ENCODE data around the gene AP2A2. TPM values are rescaled to one million over a fixed set of nuclear protein-coding genes. Genes with fewer than 3 reads are reported as not detected.

Gene AP2A2
- total RNA-seq, 4 donors from 2014 or later: 33.6 to 76.6 (median 46.4) TPM

DNA sequence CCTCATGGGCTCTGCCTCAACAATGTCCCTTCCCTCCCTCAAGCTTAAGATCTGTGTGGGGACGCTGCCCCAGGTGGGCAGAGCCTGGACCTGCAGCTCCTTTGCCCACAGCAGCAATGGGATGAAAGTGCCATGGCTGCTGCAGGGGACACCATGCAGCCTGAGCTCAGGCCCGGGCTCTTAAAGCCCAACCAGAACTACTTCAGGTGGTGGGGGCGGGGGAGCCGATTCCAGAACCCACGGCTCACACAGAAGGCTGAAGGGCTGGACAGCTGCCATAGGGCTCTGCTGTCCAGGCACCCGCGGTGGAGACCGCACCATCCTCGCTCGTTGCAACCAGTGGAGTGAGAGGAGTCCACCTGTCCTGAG lies 27.5 kb upstream of the AP2A2 start:
- H3K4me3 ChIP-seq (ENCODE audit: low read depth, poor library complexity, severe bottlenecking): no peak overlapping the region
- TF ChIP-seq POLR2A (IDR thresholded peaks at IDR 0.05): no peak
- TF ChIP-seq, protein P1, sequence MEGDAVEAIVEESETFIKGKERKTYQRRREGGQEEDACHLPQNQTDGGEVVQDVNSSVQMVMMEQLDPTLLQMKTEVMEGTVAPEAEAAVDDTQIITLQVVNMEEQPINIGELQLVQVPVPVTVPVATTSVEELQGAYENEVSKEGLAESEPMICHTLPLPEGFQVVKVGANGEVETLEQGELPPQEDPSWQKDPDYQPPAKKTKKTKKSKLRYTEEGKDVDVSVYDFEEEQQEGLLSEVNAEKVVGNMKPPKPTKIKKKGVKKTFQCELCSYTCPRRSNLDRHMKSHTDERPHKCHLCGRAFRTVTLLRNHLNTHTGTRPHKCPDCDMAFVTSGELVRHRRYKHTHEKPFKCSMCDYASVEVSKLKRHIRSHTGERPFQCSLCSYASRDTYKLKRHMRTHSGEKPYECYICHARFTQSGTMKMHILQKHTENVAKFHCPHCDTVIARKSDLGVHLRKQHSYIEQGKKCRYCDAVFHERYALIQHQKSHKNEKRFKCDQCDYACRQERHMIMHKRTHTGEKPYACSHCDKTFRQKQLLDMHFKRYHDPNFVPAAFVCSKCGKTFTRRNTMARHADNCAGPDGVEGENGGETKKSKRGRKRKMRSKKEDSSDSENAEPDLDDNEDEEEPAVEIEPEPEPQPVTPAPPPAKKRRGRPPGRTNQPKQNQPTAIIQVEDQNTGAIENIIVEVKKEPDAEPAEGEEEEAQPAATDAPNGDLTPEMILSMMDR (IDR thresholded peaks at IDR 0.05): no peak
- DNase-seq (ENCODE audit: low spot score in 2 of 2): no peak
- intact Hi-C loops (cut with DNase I; ENCODE audit: low total_unique reads): no loop called here
- 71 to 75% methylated on average over 9 to 10 of the region's 10 CpGs for whole genome bisulfite sequencing, 2 donors

DNA sequence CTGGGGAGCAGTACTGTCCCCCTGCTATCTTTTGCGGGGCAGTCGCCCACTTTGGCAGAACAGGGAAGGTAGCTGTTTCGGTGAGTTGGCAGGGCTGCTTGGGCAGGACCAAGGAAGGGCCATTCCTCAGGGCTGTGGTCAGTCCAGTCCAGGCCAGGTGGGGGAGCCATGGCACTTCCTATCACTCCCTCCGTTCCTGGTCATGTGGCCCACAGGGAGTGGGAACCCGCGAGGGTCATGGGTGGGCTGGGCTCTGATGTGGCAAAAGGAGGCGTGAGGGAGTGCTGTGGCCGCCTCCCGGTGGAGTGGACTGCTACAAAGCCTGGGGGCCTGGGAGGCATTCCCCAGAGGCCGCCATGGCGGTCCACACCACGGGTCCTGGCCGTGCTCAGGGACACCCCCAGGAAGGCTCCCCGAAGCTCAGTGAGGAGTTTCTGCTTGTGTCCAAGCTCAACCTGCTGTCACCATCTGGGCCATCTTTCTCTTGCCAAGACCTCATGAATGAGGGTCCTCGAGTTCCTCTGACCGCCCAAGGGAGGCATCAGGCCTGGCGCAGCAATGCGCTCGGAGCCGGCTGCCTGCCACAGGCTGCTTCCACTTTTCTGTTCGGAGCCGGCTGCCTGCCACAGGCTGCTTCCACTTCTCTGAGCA lies 27.0 kb upstream of the AP2A2 start:
- TF ChIP-seq, protein P1 (IDR thresholded peaks at IDR 0.05): no peak
- TF ChIP-seq POLR2A (IDR thresholded peaks at IDR 0.05): no peak
- no peak for DNase-seq (ENCODE audit: low spot score in 2 of 2)
- H3K4me3 ChIP-seq (ENCODE audit: low read depth, poor library complexity, severe bottlenecking): no peak overlapping the region
- intact Hi-C loops (cut with DNase I; ENCODE audit: low total_unique reads): no loop called here
- WGBS, 2 donors: 91 to 95% methylated on average over 21 to 22 of the region's 22 CpGs

DNA sequence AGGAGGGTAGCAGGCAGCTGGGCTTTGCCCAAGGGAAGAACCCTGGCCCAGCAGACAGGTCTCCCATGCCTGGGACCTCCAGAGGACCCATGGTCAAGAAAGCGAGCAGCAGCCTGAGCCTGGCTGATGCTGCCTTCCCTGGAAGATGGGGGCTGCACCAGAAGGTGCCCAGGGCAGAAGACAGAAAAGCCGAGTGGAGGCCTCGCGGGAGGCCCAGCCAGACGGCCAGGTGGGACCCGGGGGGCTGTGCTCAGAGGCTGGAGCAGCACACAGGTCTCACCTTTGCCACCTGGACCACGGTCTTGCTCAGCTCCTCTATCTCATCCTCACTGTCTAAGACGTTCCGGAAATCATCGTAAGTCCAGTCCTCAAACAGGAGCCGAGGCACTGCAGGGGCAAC lies 25.9 kb upstream of the AP2A2 start:
- intact Hi-C loops (cut with DNase I; ENCODE audit: low total_unique reads): no loop called here
- no peak overlapping the region for H3K4me3 ChIP-seq (ENCODE audit: low read depth, poor library complexity, severe bottlenecking)
- DNase-seq (ENCODE audit: low spot score in 2 of 2): no peak
- no peak for TF ChIP-seq POLR2A (IDR thresholded peaks at IDR 0.05)
- TF ChIP-seq, protein P1 (IDR thresholded peaks at IDR 0.05): no peak
- 95 to 97% methylated on average over 11 of the region's 11 CpGs for WGBS, 2 donors

DNA sequence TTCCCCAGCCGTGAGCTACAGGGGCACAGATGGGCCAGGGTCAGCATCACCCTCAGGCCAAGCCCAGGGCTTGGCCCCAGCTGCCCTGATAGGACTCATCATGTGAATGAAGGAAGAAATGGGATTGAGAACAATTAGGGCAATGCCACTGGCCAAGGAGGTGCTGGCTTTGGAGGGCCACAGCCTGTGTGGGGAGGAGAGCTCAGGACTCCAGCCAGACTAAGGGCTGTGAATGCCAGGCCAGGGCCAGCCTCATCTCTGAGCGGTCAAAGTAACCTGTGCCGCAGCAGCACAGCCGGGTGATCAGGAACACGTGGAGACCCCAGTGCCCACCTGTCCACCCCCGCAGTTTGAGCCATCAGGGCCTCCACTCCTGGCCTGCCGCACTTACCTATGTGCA lies 25.1 kb upstream of the AP2A2 start:
- H3K4me3 ChIP-seq (ENCODE audit: low read depth, poor library complexity, severe bottlenecking): no peak overlapping the region
- TF ChIP-seq POLR2A (IDR thresholded peaks at IDR 0.05): no peak
- TF ChIP-seq, protein P1 (IDR thresholded peaks at IDR 0.05): no peak
- no peak for DNase-seq (ENCODE audit: low spot score in 2 of 2)
- 91 to 98% methylated on average over 6 to 7 of the region's 7 CpGs for WGBS, 2 donors
- intact Hi-C loops (cut with DNase I; ENCODE audit: low total_unique reads): no loop called here

DNA sequence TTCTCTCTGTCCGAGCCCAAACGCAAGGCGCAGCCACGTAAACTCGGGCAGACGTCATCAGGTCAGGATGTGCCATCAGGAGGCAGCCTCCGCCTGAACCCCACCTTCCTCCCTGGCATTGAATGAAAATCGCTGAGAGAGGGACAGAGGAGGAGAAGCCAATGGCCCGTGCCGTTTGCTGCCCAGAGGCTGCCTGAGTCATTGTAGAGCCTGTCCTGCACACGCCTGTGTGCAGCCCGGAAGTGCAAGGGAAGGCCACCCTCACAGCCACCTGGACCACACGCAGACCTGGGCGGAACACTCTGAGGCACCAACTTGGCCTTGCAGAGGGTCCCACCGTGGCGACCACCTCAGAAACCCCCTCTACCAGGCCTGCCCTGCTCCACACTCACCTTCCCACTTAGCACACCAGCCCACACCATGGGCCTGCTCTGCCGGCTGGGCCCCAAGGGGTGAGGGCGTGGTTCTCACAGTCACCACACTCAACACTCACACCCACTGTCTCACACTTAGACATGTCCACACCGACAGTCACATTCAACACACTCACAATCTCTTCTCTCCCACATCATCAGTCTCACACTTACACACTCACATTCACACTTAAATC lies 24.1 kb upstream of the AP2A2 start:
- no peak for TF ChIP-seq POLR2A (IDR thresholded peaks at IDR 0.05)
- TF ChIP-seq, protein P1 (IDR thresholded peaks at IDR 0.05): no peak
- no peak for DNase-seq (ENCODE audit: low spot score in 2 of 2)
- intact Hi-C loops (cut with DNase I; ENCODE audit: low total_unique reads): no loop called here
- H3K4me3 ChIP-seq (ENCODE audit: low read depth, poor library complexity, severe bottlenecking): no peak overlapping the region
- WGBS, 2 donors: 91 to 93% methylated on average over 19 of the region's 19 CpGs

DNA sequence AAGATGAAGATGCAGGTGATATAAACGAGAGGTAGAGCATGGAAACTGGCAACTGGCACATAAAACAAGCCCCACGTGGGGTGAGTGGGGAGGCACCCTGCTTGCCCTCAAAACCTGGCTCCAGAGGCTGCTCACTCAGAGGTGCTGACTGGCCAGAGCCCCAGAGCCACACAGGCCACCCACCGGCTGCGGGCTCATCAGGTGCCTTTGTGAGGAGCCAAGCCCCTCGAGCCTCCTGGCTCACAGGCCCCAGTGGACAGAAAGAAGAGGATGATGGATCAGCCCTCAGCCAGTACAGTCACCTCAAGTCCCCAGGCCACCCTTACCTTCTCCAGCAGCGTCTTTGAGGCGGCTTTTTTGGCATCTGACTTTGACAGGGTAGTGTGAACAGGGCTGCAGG lies 21.3 kb upstream of the AP2A2 start:
- no peak for DNase-seq (ENCODE audit: low spot score in 2 of 2)
- 89 to 91% methylated on average over 7 of the region's 7 CpGs for WGBS, 2 donors
- intact Hi-C loops (cut with DNase I; ENCODE audit: low total_unique reads): no loop called here
- no peak overlapping the region for H3K4me3 ChIP-seq (ENCODE audit: low read depth, poor library complexity, severe bottlenecking)
- TF ChIP-seq, protein P1 (IDR thresholded peaks at IDR 0.05): no peak
- no peak for TF ChIP-seq POLR2A (IDR thresholded peaks at IDR 0.05)

Data from lower leg skin (tissue), 4 donors.